Measurements from ENCODE around the gene MAMLD1.

DNA sequence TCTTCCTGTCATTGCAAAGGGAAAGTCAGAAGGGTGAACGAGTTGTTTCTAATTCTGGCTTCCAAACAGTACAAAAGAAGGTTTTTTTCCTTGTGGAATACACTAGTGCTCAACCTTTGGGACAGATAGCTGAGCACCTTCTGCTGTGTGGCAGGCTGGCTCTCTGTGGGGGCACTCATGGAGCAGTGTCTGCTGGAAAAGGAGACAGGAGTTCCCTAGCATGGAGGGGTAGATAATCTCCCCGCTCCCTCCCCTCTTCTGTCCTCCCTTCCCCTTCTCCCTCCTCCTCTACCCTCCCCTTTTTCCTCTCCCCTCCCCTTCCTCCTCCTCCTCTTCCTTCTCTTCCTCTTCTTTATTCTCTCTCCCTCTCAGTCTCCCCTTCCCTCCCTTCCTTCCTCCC is 142.9 kb downstream of the MAMLD1 start:
- TF ChIP-seq ZNF138 (tag by site-specific recombination; IDR thresholded peaks at IDR 0.05; ENCODE audit: borderline replicate concordance) (no peak), ZXDB (tag by site-specific recombination; IDR thresholded peaks at IDR 0.05) (no peak), KLF8 (tag by site-specific recombination; IDR thresholded peaks at IDR 0.05) (no peak), OSR2 (tag by site-specific recombination; IDR thresholded peaks at IDR 0.05) (no peak)
- TF ChIP-seq, protein P1, sequence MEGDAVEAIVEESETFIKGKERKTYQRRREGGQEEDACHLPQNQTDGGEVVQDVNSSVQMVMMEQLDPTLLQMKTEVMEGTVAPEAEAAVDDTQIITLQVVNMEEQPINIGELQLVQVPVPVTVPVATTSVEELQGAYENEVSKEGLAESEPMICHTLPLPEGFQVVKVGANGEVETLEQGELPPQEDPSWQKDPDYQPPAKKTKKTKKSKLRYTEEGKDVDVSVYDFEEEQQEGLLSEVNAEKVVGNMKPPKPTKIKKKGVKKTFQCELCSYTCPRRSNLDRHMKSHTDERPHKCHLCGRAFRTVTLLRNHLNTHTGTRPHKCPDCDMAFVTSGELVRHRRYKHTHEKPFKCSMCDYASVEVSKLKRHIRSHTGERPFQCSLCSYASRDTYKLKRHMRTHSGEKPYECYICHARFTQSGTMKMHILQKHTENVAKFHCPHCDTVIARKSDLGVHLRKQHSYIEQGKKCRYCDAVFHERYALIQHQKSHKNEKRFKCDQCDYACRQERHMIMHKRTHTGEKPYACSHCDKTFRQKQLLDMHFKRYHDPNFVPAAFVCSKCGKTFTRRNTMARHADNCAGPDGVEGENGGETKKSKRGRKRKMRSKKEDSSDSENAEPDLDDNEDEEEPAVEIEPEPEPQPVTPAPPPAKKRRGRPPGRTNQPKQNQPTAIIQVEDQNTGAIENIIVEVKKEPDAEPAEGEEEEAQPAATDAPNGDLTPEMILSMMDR (tag by site-specific recombination; IDR thresholded peaks at IDR 0.05) = no peak
- TF ChIP-seq, protein P2, sequence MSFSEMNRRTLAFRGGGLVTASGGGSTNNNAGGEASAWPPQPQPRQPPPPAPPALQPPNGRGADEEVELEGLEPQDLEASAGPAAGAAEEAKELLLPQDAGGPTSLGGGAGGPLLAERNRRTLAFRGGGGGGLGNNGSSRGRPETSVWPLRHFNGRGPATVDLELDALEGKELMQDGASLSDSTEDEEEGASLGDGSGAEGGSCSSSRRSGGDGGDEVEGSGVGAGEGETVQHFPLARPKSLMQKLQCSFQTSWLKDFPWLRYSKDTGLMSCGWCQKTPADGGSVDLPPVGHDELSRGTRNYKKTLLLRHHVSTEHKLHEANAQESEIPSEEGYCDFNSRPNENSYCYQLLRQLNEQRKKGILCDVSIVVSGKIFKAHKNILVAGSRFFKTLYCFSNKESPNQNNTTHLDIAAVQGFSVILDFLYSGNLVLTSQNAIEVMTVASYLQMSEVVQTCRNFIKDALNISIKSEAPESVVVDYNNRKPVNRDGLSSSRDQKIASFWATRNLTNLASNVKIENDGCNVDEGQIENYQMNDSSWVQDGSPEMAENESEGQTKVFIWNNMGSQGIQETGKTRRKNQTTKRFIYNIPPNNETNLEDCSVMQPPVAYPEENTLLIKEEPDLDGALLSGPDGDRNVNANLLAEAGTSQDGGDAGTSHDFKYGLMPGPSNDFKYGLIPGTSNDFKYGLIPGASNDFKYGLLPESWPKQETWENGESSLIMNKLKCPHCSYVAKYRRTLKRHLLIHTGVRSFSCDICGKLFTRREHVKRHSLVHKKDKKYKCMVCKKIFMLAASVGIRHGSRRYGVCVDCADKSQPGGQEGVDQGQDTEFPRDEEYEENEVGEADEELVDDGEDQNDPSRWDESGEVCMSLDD (tag by site-specific recombination; IDR thresholded peaks at IDR 0.05) = no peak
- TF ChIP-seq, protein P3, sequence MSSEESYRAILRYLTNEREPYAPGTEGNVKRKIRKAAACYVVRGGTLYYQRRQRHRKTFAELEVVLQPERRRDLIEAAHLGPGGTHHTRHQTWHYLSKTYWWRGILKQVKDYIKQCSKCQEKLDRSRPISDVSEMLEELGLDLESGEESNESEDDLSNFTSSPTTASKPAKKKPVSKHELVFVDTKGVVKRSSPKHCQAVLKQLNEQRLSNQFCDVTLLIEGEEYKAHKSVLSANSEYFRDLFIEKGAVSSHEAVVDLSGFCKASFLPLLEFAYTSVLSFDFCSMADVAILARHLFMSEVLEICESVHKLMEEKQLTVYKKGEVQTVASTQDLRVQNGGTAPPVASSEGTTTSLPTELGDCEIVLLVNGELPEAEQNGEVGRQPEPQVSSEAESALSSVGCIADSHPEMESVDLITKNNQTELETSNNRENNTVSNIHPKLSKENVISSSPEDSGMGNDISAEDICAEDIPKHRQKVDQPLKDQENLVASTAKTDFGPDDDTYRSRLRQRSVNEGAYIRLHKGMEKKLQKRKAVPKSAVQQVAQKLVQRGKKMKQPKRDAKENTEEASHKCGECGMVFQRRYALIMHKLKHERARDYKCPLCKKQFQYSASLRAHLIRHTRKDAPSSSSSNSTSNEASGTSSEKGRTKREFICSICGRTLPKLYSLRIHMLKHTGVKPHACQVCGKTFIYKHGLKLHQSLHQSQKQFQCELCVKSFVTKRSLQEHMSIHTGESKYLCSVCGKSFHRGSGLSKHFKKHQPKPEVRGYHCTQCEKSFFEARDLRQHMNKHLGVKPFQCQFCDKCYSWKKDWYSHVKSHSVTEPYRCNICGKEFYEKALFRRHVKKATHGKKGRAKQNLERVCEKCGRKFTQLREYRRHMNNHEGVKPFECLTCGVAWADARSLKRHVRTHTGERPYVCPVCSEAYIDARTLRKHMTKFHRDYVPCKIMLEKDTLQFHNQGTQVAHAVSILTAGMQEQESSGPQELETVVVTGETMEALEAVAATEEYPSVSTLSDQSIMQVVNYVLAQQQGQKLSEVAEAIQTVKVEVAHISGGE (tag by site-specific recombination; conservative IDR thresholded peaks at IDR 0.05; ENCODE audit: low read depth) = no peak

All from HEK293 (cell line).